IMR-90 (cell line): ENCODE results near the gene PAXX. TPM values are rescaled to one million over a fixed set of nuclear protein-coding genes. Genes with fewer than 3 reads are reported as not detected.

Source experiments
- ATAC-seq: fragments of 200-7000 bp; cut with Tn5 transposase; 2 replicates; pipeline ENCODE4 v1.9.1; 2020; ENCODE audit warnings: low read depth, mild to moderate bottlenecking, moderate library complexity
- BruUV-seq: library from RNA; stranded (reverse); fragments of 400-500 nt; replicated peaks from 2 replicates; lab custom pipeline; 2021; lab: Mats Ljungman, UMichigan
- CTCF ChIA-PET: fragments of 300-600 bp; formaldehyde crosslinking; extraction: SDS; loops from one replicate; lab custom pipeline; 2021; ENCODE audit warnings: antibody characterized with exemption; lab: Yijun Ruan, JAX
- POLR2A ChIA-PET: fragments of 300-600 bp; sonication (Branson Sonifier 250); formaldehyde crosslinking; loops from one replicate; lab custom pipeline; 2022; ENCODE audit warnings: antibody characterized with exemption; ENCODE audit not compliant: unreplicated experiment; lab: Charles Lee
- DNase-seq: peaks from one replicate; pipeline ENCODE4 v3.0.0; 2013
- H2AFZ ChIP-seq: replicated peaks from 2 replicates; pipeline ENCODE3; 2013; ENCODE audit warnings: low read length, mild to moderate bottlenecking; ENCODE audit not compliant: poor library complexity
- H2AK5ac ChIP-seq: 2 replicates; pipeline ENCODE4 v1.6.1; 2013; ENCODE audit warnings: low read depth, low read length, inconsistent platforms
- H2AK9ac ChIP-seq: replicated peaks from 2 replicates; pipeline ENCODE3; 2013; ENCODE audit warnings: mild to moderate bottlenecking, low read depth, low read length, moderate library complexity; ENCODE audit not compliant: poor library complexity
- H2BK120ac ChIP-seq: 2 replicates; pipeline ENCODE4 v1.6.1; 2013; ENCODE audit warnings: low read depth, low read length, inconsistent platforms
- H2BK15ac ChIP-seq: 3 replicates; pipeline ENCODE4 v1.6.1; 2013; ENCODE audit warnings: low read depth, low read length, inconsistent platforms
- H2BK20ac ChIP-seq: 2 replicates; pipeline ENCODE4 v1.6.1; 2013; ENCODE audit warnings: low read depth, mild to moderate bottlenecking, inconsistent platforms, low read length, moderate library complexity
- H2BK5ac ChIP-seq: 2 replicates; pipeline ENCODE4 v1.6.1; 2013; ENCODE audit warnings: mild to moderate bottlenecking, low read depth, low read length, inconsistent platforms; ENCODE audit not compliant: poor library complexity, severe bottlenecking
- H3K14ac ChIP-seq: replicated peaks from 2 replicates; pipeline ENCODE4 v1.6.1; 2013; ENCODE audit warnings: low read depth, low read length, inconsistent platforms
- H3K18ac ChIP-seq: 2 replicates; pipeline ENCODE4 v1.6.1; 2013; ENCODE audit warnings: low read depth, low read length, control low read depth
- H3K23ac ChIP-seq: 2 replicates; pipeline ENCODE4 v1.6.1; 2013; ENCODE audit warnings: low read depth, low read length, inconsistent platforms
- H3K27ac ChIP-seq: 2 replicates; pipeline ENCODE4 v1.5.1; 2013; ENCODE audit warnings: mild to moderate bottlenecking, control low read depth, low read length; ENCODE audit not compliant: insufficient read depth
- H3K27me3 ChIP-seq: 2 replicates; pipeline ENCODE4 v1.6.1; 2013; ENCODE audit warnings: low read length; ENCODE audit not compliant: control insufficient read depth, insufficient read depth
- H3K36me3 ChIP-seq: 2 replicates; pipeline ENCODE4 v1.6.1; 2013; ENCODE audit warnings: low read length, mixed read lengths; ENCODE audit not compliant: control insufficient read depth, insufficient read depth
- H3K4ac ChIP-seq: 2 replicates; pipeline ENCODE4 v1.6.1; 2013; ENCODE audit warnings: low read depth, low read length, inconsistent platforms
- H3K4me1 ChIP-seq: 2 replicates; pipeline ENCODE4 v1.6.1; 2013; ENCODE audit warnings: low read length, mixed read lengths; ENCODE audit not compliant: control insufficient read depth, insufficient read depth
- H3K4me2 ChIP-seq: 2 replicates; pipeline ENCODE4 v1.6.1; 2013; ENCODE audit warnings: low read depth, mild to moderate bottlenecking, control low read depth, low read length, moderate library complexity
- H3K4me3 ChIP-seq: 2 replicates; pipeline ENCODE4 v1.5.1; 2013; ENCODE audit warnings: low read depth, mild to moderate bottlenecking, control low read depth, low read length, moderate library complexity; ENCODE audit not compliant: insufficient read depth
- H3K56ac ChIP-seq: 2 replicates; pipeline ENCODE4 v1.6.1; 2013; ENCODE audit warnings: low read length, inconsistent platforms; ENCODE audit not compliant: insufficient read depth; ENCODE audit errors: extremely low read depth
- H3K79me1 ChIP-seq, 2 experiments: 2 replicates each; pipeline ENCODE4 v1.6.1; 2013; ENCODE audit warnings: low read length in 2 of 2, inconsistent platforms in 1 of 2, low read depth in 1 of 2
- H3K9ac ChIP-seq: 2 replicates; pipeline ENCODE4 v1.6.1; 2013; ENCODE audit warnings: low read depth, low read length, control low read depth
- H3K9me1 ChIP-seq: 2 replicates; pipeline ENCODE4 v1.6.1; 2013; ENCODE audit warnings: low read length, inconsistent platforms; ENCODE audit not compliant: insufficient read depth
- H3K9me3 ChIP-seq: 2 replicates; pipeline ENCODE4 v1.6.1; 2013; ENCODE audit warnings: low read length; ENCODE audit not compliant: control insufficient read depth, insufficient read depth
- H4K20me1 ChIP-seq: 2 replicates; pipeline ENCODE4 v1.6.1; 2013; ENCODE audit warnings: low read length, inconsistent platforms; ENCODE audit not compliant: insufficient read depth
- H4K5ac ChIP-seq: 2 replicates; pipeline ENCODE4 v1.6.1; 2013; ENCODE audit warnings: mild to moderate bottlenecking, low read depth, low read length, control low read depth
- H4K8ac ChIP-seq, 2 experiments: 2 replicates each; pipeline ENCODE4 v1.6.1; 2013; ENCODE audit warnings: low read depth in 2 of 2, low read length in 2 of 2, control low read depth in 1 of 2, inconsistent platforms in 1 of 2
- H4K91ac ChIP-seq: 2 replicates; pipeline ENCODE4 v1.6.1; 2013; ENCODE audit warnings: low read depth, low read length, inconsistent platforms; ENCODE audit not compliant: insufficient read depth
- BHLHE40 ChIP-seq: fragments of 150-350 bp; IDR thresholded peaks from 2 replicates; pipeline ENCODE4 v1.6.1; 2016; ENCODE audit warnings: mild to moderate bottlenecking, low read depth, low read length
- CEBPB ChIP-seq: IDR thresholded peaks from 2 replicates; pipeline ENCODE4 v1.6.1; 2012; ENCODE audit warnings: low read depth, low read length, improper control_type of control experiment
- CHD1 ChIP-seq: IDR thresholded peaks from 2 replicates; pipeline ENCODE4 v1.6.1; 2012; ENCODE audit warnings: low read depth, low read length, improper control_type of control experiment
- CTCF ChIP-seq: conservative IDR thresholded peaks from 2 replicates; pipeline ENCODE4 v1.5.1; 2012; ENCODE audit warnings: mild to moderate bottlenecking, low read depth, low read length, improper control_type of control experiment
- ELK1 ChIP-seq: fragments of 150-350 bp; IDR thresholded peaks from 2 replicates; pipeline ENCODE4 v1.6.1; 2016; ENCODE audit warnings: low read depth, mild to moderate bottlenecking, low read length, moderate library complexity, borderline replicate concordance
- FOS ChIP-seq: fragments of 150-350 bp; IDR thresholded peaks from 2 replicates; pipeline ENCODE4 v1.6.1; 2016; ENCODE audit warnings: low read depth, low read length
- MAZ ChIP-seq: IDR thresholded peaks from 2 replicates; pipeline ENCODE4 v1.6.1; 2012; ENCODE audit warnings: low read depth, mild to moderate bottlenecking, low read length, improper control_type of control experiment, moderate library complexity, borderline replicate concordance
- MXI1 ChIP-seq: IDR thresholded peaks from 2 replicates; pipeline ENCODE4 v1.6.1; 2012; ENCODE audit warnings: low read depth, mild to moderate bottlenecking, low read length, moderate library complexity, borderline replicate concordance
- POLR2A ChIP-seq: IDR thresholded peaks from 2 replicates; pipeline ENCODE4 v1.6.1; 2012; ENCODE audit warnings: mild to moderate bottlenecking, low read depth, low read length
- RAD21 ChIP-seq: IDR thresholded peaks from 2 replicates; pipeline ENCODE4 v1.6.1; 2012; ENCODE audit warnings: low read length, improper control_type of control experiment
- RCOR1 ChIP-seq: IDR thresholded peaks from 2 replicates; pipeline ENCODE4 v1.6.1; 2012; ENCODE audit warnings: mild to moderate bottlenecking, low read length, improper control_type of control experiment; ENCODE audit not compliant: insufficient replicate concordance
- RFX5 ChIP-seq: IDR thresholded peaks from 2 replicates; pipeline ENCODE4 v1.8.0; 2012; ENCODE audit warnings: low read depth, mild to moderate bottlenecking, low read length, moderate library complexity
- WGBS, 2 experiments: methylation state at CpG; one replicate each; pipeline versions ENCODE4 v1.1.5 to v1.1.7; 2013; ENCODE audit warnings: missing lambda C conversion rate in 2 of 2; ENCODE audit not compliant: insufficient read length in 1 of 2; ENCODE audit errors: extremely low coverage in 2 of 2; 5-methylcytosine and 5-hydroxymethylcytosine counted together
- dilution Hi-C: fragments of 300-500 bp; cut with HindIII; formaldehyde crosslinking; loops from one replicate; pipeline ENCODE4 v1.14.3; 2018; ENCODE audit warnings: low sequenced_read_pairs; ENCODE audit not compliant: unreplicated experiment
- in situ Hi-C: fragments of 300-500 bp; cut with MboI; formaldehyde crosslinking; loops from 3 replicates; pipeline ENCODE4 v1.14.3; 2019; ENCODE audit warnings: low sequenced_read_pairs, inconsistent platforms, mixed read lengths
- intact Hi-C: fragments of 100-400 bp; cut with micrococcal nuclease; formaldehyde crosslinking; loops from 2 replicates; pipeline ENCODE4 v1.10.0; 2022
- polyA plus RNA-seq, 3 experiments: library from polyadenylated mRNA; depleted of rRNA; stranded (reverse); fragments of >200 nt; gene quantifications; 2 replicates each; pipeline ENCODE4 v1.2.3, GENCODE V29; 2012; ENCODE audit warnings: low replicate concordance in 1 of 3
- total RNA-seq: library from RNA; depleted of rRNA; stranded (reverse); fragments of >200 nt; gene quantifications from 2 replicates; pipeline ENCODE4 v1.2.3, GENCODE V29; 2012
- TF ChIP-seq, protein P1 (sequence below): fragments of 150-350 bp; IDR thresholded peaks from 2 replicates; pipeline ENCODE4 v1.6.1; 2017; ENCODE audit warnings: mild to moderate bottlenecking, antibody characterized with exemption, low read length, low read depth

PAXX gene
- total and polyA plus RNA-seq, 2 of the 4 experiments (the other 2 are of a cell fraction): 5.7 to 24.6 TPM

DNA sequence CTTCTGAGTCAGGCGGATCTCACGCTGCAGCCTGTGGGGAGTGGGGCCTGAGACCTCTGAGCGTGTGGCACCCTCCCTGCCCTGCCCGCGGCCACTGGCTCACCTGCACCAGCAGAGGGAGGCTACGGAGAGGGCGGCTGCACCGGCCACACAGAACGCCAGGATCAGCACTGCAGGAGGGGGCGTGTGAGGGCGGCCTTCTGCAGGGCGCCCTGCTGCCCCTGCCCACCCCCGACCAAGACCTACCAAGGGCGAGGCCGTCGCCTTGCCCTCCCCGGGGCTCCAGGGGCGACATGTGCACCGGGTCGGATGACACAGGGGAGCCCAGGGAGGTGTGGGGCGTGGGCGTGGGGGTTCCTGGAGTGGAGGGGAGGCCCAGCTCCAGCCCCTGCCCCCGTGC is 48.3 kb downstream of the PAXX start:
- Histone ChIP-seq H2BK5ac (no peak overlapping the region), H2AK9ac (no peak overlapping the region), H3K27ac (no peak overlapping the region), H3K9me3 (no peaks in the 10 kb centered on the region), H3K18ac (no peak overlapping the region), H4K20me1 (peaks cover 30% of the 10 kb centered on the region), H2BK15ac (no peak overlapping the region), H4K91ac (no peak overlapping the region), H3K9ac (no peak overlapping the region), H2AFZ (no peak overlapping the region), H3K27me3 (no peaks in the 10 kb centered on the region), H3K9me1 (no peaks in the 10 kb centered on the region), H3K14ac (no peak overlapping the region), H3K4me2 (no peak overlapping the region), H3K4me1 (peaks cover 11% of the 10 kb centered on the region), H4K8ac (no peak overlapping the region), H3K56ac (no peak overlapping the region), H4K5ac (no peak overlapping the region), H3K79me1 (peaks cover 5 to 16% of the 10 kb centered on the region in 2 experiments; a peak in 3 of 4 replicates), H3K23ac (no peak overlapping the region), H3K4ac (no peak overlapping the region), H3K36me3 (peaks cover 17% of the 10 kb centered on the region), H2AK5ac (no peak overlapping the region), H2BK20ac (no peak overlapping the region), H2BK120ac (no peak overlapping the region), H3K4me3 (no peak overlapping the region)
- DNase-seq (no peak), ATAC-seq (no peak)
- intact Hi-C loops (no loop called here), in situ Hi-C loops (no loop called here), dilution Hi-C loops (no loop called here)
- POLR2A ChIA-PET: no interaction called here
- TF ChIP-seq CEBPB (no peak), RAD21 (no peak), BHLHE40 (no peak), CHD1 (no peak), RCOR1 (no peak), RFX5 (no peak), CTCF (no peak), FOS (no peak), POLR2A (no peak), MAZ (no peak), MXI1 (no peak), ELK1 (no peak)
- TF ChIP-seq, protein P1, sequence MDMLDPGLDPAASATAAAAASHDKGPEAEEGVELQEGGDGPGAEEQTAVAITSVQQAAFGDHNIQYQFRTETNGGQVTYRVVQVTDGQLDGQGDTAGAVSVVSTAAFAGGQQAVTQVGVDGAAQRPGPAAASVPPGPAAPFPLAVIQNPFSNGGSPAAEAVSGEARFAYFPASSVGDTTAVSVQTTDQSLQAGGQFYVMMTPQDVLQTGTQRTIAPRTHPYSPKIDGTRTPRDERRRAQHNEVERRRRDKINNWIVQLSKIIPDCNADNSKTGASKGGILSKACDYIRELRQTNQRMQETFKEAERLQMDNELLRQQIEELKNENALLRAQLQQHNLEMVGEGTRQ: no peak
- CTCF ChIA-PET: no interaction called here
- WGBS, 2 experiments: 89% methylated on average over 7 of the region's 23 CpGs; no CpG with 5 or more reads in 1 of the 2 experiments
- no TSS peak for BruUV-seq
